ENCODE measurements around the gene GGTA1.
"Not testable (repeated sequence)": the region's sequence is repeated elsewhere in the genome, so short reads cannot be mapped to it uniquely, and the experiment has no call there.

The GGTA1 gene

GRCh38 chr9:121472446-121472845 is 27.2 kb downstream of the GGTA1 start:
- Histone ChIP-seq H3K27ac (ENCODE audit: low read depth, low read length) (no peak overlapping the region), H3K4me1 (ENCODE audit: control insufficient read depth in 5 of 5, insufficient read depth in 5 of 5, low read length in 5 of 5) (peaks cover 0 to 13% (median 11%) of the 10 kb centered on the region in 5 donors), H3K9me3 (ENCODE audit: control insufficient read depth in 5 of 5, low read length in 5 of 5) (no peaks in the 10 kb centered on the region), H3K9ac (ENCODE audit: low read length in 5 of 5) (no peak overlapping the region), H3K4me3 (ENCODE audit: low read depth in 1 of 5, low read length in 5 of 5) (no peak overlapping the region), H3K36me3 (ENCODE audit: control insufficient read depth in 5 of 5, insufficient read depth in 5 of 5, low read length in 5 of 5) (no peaks in the 10 kb centered on the region), H3K27me3 (ENCODE audit: control insufficient read depth in 5 of 5, insufficient read depth in 4 of 5, low read length in 5 of 5) (no peaks in the 10 kb centered on the region)

DNA sequence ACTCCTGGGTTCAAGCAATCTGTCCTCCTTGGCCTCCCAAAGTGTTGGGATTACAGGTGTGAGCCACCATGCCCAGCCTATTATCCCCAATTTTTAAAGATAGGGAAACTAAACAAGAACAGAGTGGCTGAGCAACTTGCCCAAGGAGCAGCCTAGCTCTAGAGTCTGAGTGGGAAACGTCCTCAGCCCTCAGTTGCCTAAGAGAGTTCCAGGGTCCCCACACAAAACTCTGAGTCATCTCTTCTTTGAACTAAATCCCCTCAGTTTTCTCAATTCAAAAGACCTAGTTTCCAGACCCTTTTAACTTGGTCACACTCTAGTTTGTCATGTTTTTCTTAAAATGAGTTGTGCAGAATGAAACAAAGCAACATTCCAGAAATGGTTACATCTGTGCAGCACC is 33.5 kb downstream of the GGTA1 start:
- no peaks in the 10 kb centered on the region for H3K9me3 ChIP-seq (ENCODE audit: control insufficient read depth in 5 of 5, low read length in 5 of 5)
- no peaks in the 10 kb centered on the region for H3K27me3 ChIP-seq (ENCODE audit: control insufficient read depth in 5 of 5, insufficient read depth in 4 of 5, low read length in 5 of 5)
- H3K4me1 ChIP-seq (ENCODE audit: control insufficient read depth in 5 of 5, insufficient read depth in 5 of 5, low read length in 5 of 5) = peaks cover 0 to 5% (median 3%) of the 10 kb centered on the region in 5 donors
- no peak overlapping the region for H3K27ac ChIP-seq (ENCODE audit: low read depth, low read length)
- peaks cover 0 to 3% (median 0%) of the 10 kb centered on the region in 5 donors for H3K36me3 ChIP-seq (ENCODE audit: control insufficient read depth in 5 of 5, insufficient read depth in 5 of 5, low read length in 5 of 5)
- no peak overlapping the region for H3K9ac ChIP-seq (ENCODE audit: low read length in 5 of 5)
- H3K4me3 ChIP-seq (ENCODE audit: low read depth in 1 of 5, low read length in 5 of 5) = no peak overlapping the region

DNA sequence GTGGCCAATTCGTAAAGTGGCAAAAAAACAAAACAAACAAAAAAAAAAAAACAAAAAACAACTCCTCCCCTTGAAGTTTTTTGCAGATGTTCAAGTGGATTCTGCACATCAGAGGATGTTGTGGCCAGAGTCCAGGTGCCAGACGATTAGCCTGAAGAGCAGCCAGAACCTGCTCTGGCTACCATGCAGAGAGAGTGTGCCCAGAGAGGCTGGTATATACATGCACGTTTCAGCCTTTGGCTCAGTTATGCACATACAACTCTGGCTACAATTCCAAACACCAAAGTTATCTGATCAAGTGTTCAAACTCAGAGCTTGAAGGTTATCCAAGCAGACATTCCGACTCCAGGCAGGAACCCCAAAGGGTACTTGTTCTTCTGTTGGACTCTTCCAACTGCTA is 34.7 kb downstream of the GGTA1 start:
- Histone ChIP-seq H3K27ac (ENCODE audit: low read depth, low read length) (no peak overlapping the region), H3K9me3 (ENCODE audit: control insufficient read depth in 5 of 5, low read length in 5 of 5) (no peaks in the 10 kb centered on the region), H3K4me3 (ENCODE audit: low read depth in 1 of 5, low read length in 5 of 5) (no peak overlapping the region), H3K36me3 (ENCODE audit: control insufficient read depth in 5 of 5, insufficient read depth in 5 of 5, low read length in 5 of 5) (peaks cover 0 to 3% (median 0%) of the 10 kb centered on the region in 5 donors), H3K27me3 (ENCODE audit: control insufficient read depth in 5 of 5, insufficient read depth in 4 of 5, low read length in 5 of 5) (no peaks in the 10 kb centered on the region), H3K9ac (ENCODE audit: low read length in 5 of 5) (no peak overlapping the region), H3K4me1 (ENCODE audit: control insufficient read depth in 5 of 5, insufficient read depth in 5 of 5, low read length in 5 of 5) (peaks cover 0 to 5% (median 3%) of the 10 kb centered on the region in 5 donors)

GRCh38 chr9:121463026-121463807 is 36.4 kb downstream of the GGTA1 start:
- Histone ChIP-seq H3K9ac (ENCODE audit: low read length in 5 of 5) (no peak overlapping the region), H3K4me3 (ENCODE audit: low read depth in 1 of 5, low read length in 5 of 5) (no peak overlapping the region), H3K36me3 (ENCODE audit: control insufficient read depth in 5 of 5, insufficient read depth in 5 of 5, low read length in 5 of 5) (peaks cover 0 to 10% (median 0%) of the 10 kb centered on the region in 5 donors), H3K27me3 (ENCODE audit: control insufficient read depth in 5 of 5, insufficient read depth in 4 of 5, low read length in 5 of 5) (no peaks in the 10 kb centered on the region), H3K27ac (ENCODE audit: low read depth, low read length) (no peak overlapping the region), H3K9me3 (ENCODE audit: control insufficient read depth in 5 of 5, low read length in 5 of 5) (no peaks in the 10 kb centered on the region), H3K4me1 (ENCODE audit: control insufficient read depth in 5 of 5, insufficient read depth in 5 of 5, low read length in 5 of 5) (peaks cover 0 to 5% (median 3%) of the 10 kb centered on the region in 5 donors)

- H3K4me3 ChIP-seq (ENCODE audit: low read depth in 1 of 5, low read length in 5 of 5) = no peak overlapping the region
- H3K36me3 ChIP-seq (ENCODE audit: control insufficient read depth in 5 of 5, insufficient read depth in 5 of 5, low read length in 5 of 5) = peaks cover 0 to 8% (median 3%) of the 10 kb centered on the region in 5 donors
- no peak overlapping the region for H3K27ac ChIP-seq (ENCODE audit: low read depth, low read length)
- H3K9me3 ChIP-seq (ENCODE audit: control insufficient read depth in 5 of 5, low read length in 5 of 5) = no peaks in the 10 kb centered on the region
- H3K9ac ChIP-seq (ENCODE audit: low read length in 5 of 5) = no peak overlapping the region
- peaks cover 0 to 5% (median 3%) of the 10 kb centered on the region in 5 donors for H3K4me1 ChIP-seq (ENCODE audit: control insufficient read depth in 5 of 5, insufficient read depth in 5 of 5, low read length in 5 of 5)
- H3K27me3 ChIP-seq (ENCODE audit: control insufficient read depth in 5 of 5, insufficient read depth in 4 of 5, low read length in 5 of 5) = no peaks in the 10 kb centered on the region
Observed at GRCh38 chr9:121459513-121459912, 40.1 kb downstream of the GGTA1 start.

- H3K9ac ChIP-seq (ENCODE audit: low read length in 5 of 5); H3K27me3 ChIP-seq (ENCODE audit: control insufficient read depth in 5 of 5, insufficient read depth in 4 of 5, low read length in 5 of 5); H3K27ac ChIP-seq (ENCODE audit: low read depth, low read length); H3K4me3 ChIP-seq (ENCODE audit: low read depth in 1 of 5, low read length in 5 of 5); H3K9me3 ChIP-seq (ENCODE audit: control insufficient read depth in 5 of 5, low read length in 5 of 5); H3K4me1 ChIP-seq (ENCODE audit: control insufficient read depth in 5 of 5, insufficient read depth in 5 of 5, low read length in 5 of 5): not testable (repeated sequence)
- H3K36me3 ChIP-seq (ENCODE audit: control insufficient read depth in 5 of 5, insufficient read depth in 5 of 5, low read length in 5 of 5) = peaks cover 0 to 16% (median 3%) of the 10 kb centered on the region in 5 donors
Observed at GRCh38 chr9:121458449-121458848, 41.2 kb downstream of the GGTA1 start.

DNA sequence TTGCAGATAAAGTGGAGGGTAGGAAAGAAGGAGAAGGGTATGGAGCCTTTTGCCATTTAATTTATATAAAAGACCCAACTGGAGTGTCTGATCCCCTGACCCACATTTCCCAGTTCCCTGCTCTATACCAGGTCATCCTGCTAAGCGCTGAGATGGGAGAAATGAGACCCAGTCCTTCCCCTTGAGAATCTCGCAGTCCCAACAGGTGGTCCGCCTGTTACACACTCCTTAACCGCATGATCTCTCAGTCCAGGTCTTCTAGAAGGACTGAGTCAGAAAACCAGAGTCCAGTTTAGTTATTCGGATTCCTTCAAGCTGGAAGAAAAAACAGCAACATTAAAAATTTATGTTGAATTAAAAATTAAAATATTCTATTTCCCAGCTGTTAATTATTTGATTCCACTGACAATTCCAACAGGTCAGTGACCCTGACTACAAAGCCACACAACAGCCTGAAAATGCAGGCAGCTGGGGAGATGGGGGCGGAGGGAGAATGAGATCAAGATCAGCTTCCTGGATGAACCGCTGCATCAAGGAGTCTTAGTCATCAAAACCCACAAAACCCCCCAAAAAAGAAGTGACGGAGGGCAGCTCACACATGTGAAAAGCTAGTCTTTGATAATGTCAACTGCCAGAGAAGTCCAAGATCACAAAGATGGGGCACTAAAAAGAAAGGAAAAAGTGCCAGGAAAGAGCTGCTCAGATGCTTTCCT is 44.0 kb downstream of the GGTA1 start:
- H3K4me3 ChIP-seq (ENCODE audit: low read depth in 1 of 5, low read length in 5 of 5) = no peak overlapping the region

GRCh38 chr9:121454972-121455371 is 44.7 kb downstream of the GGTA1 start:
- no peaks in the 10 kb centered on the region for H3K9me3 ChIP-seq (ENCODE audit: control insufficient read depth in 5 of 5, low read length in 5 of 5)
- H3K4me3 ChIP-seq (ENCODE audit: low read depth in 1 of 5, low read length in 5 of 5) = no peak overlapping the region
- H3K4me1 ChIP-seq (ENCODE audit: control insufficient read depth in 5 of 5, insufficient read depth in 5 of 5, low read length in 5 of 5) = peaks cover 0 to 15% (median 4%) of the 10 kb centered on the region in 5 donors
- no peak overlapping the region for H3K27ac ChIP-seq (ENCODE audit: low read depth, low read length)
- peaks cover 0 to 16% (median 3%) of the 10 kb centered on the region in 5 donors for H3K36me3 ChIP-seq (ENCODE audit: control insufficient read depth in 5 of 5, insufficient read depth in 5 of 5, low read length in 5 of 5)
- H3K9ac ChIP-seq (ENCODE audit: low read length in 5 of 5) = no peak overlapping the region
- no peaks in the 10 kb centered on the region for H3K27me3 ChIP-seq (ENCODE audit: control insufficient read depth in 5 of 5, insufficient read depth in 4 of 5, low read length in 5 of 5)

More for the DNA sequence above, 44.0 kb downstream of the GGTA1 start:
- H3K4me1 ChIP-seq (ENCODE audit: control insufficient read depth in 5 of 5, insufficient read depth in 5 of 5, low read length in 5 of 5) = peaks cover 0 to 12% (median 4%) of the 10 kb centered on the region in 5 donors
- no peak overlapping the region for H3K9ac ChIP-seq (ENCODE audit: low read length in 5 of 5)
- no peak overlapping the region for H3K27ac ChIP-seq (ENCODE audit: low read depth, low read length)
- no peaks in the 10 kb centered on the region for H3K27me3 ChIP-seq (ENCODE audit: control insufficient read depth in 5 of 5, insufficient read depth in 4 of 5, low read length in 5 of 5)
- peaks cover 0 to 16% (median 3%) of the 10 kb centered on the region in 5 donors for H3K36me3 ChIP-seq (ENCODE audit: control insufficient read depth in 5 of 5, insufficient read depth in 5 of 5, low read length in 5 of 5)
- no peaks in the 10 kb centered on the region for H3K9me3 ChIP-seq (ENCODE audit: control insufficient read depth in 5 of 5, low read length in 5 of 5)

GRCh38 chr9:121453232-121453892 is 46.3 kb downstream of the GGTA1 start:
- peaks cover 0 to 15% (median 4%) of the 10 kb centered on the region in 5 donors for H3K4me1 ChIP-seq (ENCODE audit: control insufficient read depth in 5 of 5, insufficient read depth in 5 of 5, low read length in 5 of 5)
- H3K4me3 ChIP-seq (ENCODE audit: low read depth in 1 of 5, low read length in 5 of 5) = no peak overlapping the region
- peaks cover 0 to 9% (median 0%) of the 10 kb centered on the region in 5 donors for H3K36me3 ChIP-seq (ENCODE audit: control insufficient read depth in 5 of 5, insufficient read depth in 5 of 5, low read length in 5 of 5)
- no peaks in the 10 kb centered on the region for H3K27me3 ChIP-seq (ENCODE audit: control insufficient read depth in 5 of 5, insufficient read depth in 4 of 5, low read length in 5 of 5)
- no peaks in the 10 kb centered on the region for H3K9me3 ChIP-seq (ENCODE audit: control insufficient read depth in 5 of 5, low read length in 5 of 5)
- H3K27ac ChIP-seq (ENCODE audit: low read depth, low read length) = no peak overlapping the region
- no peak overlapping the region for H3K9ac ChIP-seq (ENCODE audit: low read length in 5 of 5)

- peaks cover 0 to 9% (median 0%) of the 10 kb centered on the region in 5 donors for H3K36me3 ChIP-seq (ENCODE audit: control insufficient read depth in 5 of 5, insufficient read depth in 5 of 5, low read length in 5 of 5)
- no peak overlapping the region for H3K9ac ChIP-seq (ENCODE audit: low read length in 5 of 5)
- no peak overlapping the region for H3K27ac ChIP-seq (ENCODE audit: low read depth, low read length)
- H3K9me3 ChIP-seq (ENCODE audit: control insufficient read depth in 5 of 5, low read length in 5 of 5) = no peaks in the 10 kb centered on the region
- peaks cover 0 to 15% (median 4%) of the 10 kb centered on the region in 5 donors for H3K4me1 ChIP-seq (ENCODE audit: control insufficient read depth in 5 of 5, insufficient read depth in 5 of 5, low read length in 5 of 5)
- no peak overlapping the region for H3K4me3 ChIP-seq (ENCODE audit: low read depth in 1 of 5, low read length in 5 of 5)
- H3K27me3 ChIP-seq (ENCODE audit: control insufficient read depth in 5 of 5, insufficient read depth in 4 of 5, low read length in 5 of 5) = no peaks in the 10 kb centered on the region
Observed at GRCh38 chr9:121452085-121452484, 47.6 kb downstream of the GGTA1 start.
